8988T (cell line): Measurements from ENCODE around the gene TIMM29.
"Not testable (repeated sequence)": the region's sequence is repeated elsewhere in the genome, so short reads cannot be mapped to it uniquely, and the experiment has no call there.

Experiments used
- DNase-seq: peaks from one replicate; pipeline ENCODE4 v3.0.0; 2011

TIMM29 gene

DNA sequence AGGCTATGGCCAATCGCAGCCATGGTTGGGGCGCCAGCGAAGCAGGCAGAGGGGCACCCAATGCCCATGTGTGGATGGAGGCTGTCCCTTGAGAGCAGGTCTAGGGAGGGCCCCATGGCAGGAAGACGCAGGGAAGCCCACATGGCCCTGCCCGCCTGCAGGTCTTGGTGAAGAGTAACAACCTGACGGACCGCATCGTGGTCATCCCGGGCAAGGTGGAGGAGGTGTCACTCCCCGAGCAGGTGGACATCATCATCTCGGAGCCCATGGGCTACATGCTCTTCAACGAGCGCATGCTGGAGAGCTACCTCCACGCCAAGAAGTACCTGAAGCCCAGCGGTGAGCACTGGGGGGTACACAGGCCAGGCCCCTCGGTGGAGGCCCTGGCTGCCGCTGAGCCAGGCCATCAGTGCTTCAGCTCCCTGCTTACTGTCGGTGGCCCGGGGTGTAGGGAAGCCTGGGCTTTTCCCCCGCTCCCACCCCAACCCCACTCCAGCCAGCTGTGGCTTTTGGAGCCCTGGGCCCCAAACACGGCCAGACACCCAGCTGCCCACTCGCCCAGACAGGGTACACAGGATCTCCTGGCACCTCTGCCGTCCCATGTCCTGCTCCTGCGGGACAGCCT, 14.8 kb upstream of the TIMM29 start:
- no peak for DNase-seq

DNA sequence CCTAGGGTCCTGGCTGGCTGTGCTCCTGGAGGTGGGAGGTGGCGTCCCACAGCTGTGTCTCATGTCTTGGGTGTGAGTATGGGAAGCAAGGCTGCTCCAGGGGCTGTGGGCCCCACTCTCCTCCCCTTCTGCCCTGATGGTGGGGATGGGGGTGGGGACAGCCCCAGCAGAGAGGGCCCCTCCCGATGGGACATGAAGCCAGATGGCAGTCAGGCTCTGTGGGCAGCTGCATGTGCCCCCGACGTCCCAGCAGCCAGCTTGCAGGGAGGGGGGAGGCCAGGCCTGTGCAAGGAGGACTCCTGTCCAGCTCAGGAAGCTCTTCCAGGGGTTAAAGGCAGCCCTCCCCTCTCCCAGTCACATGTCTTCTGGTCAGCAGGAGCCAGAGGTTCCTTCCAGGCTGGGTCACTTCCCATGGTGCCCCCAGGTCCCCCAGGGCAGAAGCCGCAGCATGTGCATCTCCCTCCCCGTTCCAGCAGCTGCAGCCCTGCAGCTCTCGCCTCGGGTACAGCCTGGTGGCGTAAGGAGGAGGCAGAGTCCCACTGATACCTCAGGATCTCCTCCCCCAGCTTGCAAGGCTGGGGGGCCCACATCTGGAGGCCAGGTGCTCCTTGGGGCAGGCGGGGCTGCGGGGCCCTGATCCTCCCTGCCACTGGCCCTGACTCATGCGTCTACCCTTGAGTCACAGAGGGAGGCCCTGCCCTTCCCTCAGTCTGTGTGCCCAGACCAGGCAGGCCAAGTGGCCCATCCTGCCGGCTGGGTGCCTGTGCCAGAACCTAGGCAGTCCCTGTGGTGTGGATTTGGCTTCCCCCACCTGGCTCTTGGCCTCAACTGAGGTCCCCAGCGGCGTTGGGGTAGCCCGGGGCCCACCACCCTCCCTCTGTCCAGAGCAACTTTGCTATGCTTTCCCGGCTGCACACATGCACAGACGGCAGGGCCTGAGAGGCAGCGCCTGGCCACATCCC, 13.2 kb upstream of the TIMM29 start:
- DNase-seq, result no peak

- DNase-seq, result no peak
These were observed 12.0 kb upstream of the TIMM29 start for GRCh38 chr19:10916602-10917001.

GRCh38 chr19:10918359-10918758, 10.3 kb upstream of the TIMM29 start:
- DNase-seq, result no peak

DNA sequence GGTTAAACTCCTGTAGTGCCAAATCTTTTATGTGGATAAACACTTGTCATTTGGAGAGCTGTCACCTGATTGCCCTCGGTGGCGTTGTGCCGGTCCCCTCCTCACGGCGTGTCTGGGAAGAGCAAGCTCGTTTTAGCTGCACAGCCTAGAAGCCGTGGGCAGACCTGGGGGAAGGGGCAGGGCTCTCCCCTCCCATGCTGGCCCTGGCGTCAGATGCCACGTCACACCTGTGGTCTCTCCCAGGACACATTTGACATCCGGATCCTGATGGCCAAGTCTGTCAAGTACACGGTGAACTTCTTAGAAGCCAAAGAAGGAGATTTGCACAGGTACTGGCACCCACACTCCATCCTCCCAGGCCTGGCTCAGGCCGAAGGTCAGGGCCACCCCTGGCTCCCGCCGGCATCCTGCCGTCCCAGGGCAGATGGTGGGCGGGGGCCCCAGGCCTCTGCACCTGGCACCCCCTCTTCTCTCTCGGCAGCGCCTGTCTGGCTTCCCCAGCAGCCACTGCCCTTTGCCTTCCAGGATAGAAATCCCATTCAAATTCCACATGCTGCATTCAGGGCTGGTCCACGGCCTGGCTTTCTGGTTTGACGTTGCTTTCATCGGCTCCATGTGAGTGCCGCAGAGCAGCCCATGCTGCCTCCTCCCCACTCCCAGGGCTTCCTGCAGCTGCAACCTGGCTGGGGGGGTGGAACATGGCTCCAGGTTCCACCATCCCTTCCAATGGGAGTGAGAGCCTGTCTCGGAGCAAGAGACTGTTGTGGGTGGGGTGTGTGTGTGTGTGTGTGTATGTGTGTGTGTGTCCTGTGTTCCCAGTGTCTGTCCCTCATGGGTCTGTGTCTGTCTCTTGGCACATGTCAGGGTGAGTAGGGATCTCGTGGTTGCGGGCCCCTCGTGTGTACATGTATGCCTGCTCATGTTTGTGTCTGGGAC, 9.0 kb upstream of the TIMM29 start:
- no peak for DNase-seq

DNA sequence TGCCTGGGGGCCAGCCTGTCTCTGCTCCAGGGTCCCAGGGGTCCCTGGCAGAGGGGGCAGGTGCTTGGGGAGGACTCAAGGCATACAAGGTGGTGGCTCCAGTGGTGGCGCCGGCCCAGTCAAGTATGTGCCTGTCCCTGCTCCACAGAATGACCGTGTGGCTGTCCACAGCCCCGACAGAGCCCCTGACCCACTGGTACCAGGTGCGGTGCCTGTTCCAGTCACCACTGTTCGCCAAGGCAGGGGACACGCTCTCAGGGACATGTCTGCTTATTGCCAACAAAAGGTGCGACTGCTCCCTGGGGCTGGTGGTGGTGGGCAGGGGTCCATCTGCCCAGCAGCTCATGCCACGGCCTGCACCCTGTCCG, 8.3 kb upstream of the TIMM29 start:
- no peak for DNase-seq

DNA sequence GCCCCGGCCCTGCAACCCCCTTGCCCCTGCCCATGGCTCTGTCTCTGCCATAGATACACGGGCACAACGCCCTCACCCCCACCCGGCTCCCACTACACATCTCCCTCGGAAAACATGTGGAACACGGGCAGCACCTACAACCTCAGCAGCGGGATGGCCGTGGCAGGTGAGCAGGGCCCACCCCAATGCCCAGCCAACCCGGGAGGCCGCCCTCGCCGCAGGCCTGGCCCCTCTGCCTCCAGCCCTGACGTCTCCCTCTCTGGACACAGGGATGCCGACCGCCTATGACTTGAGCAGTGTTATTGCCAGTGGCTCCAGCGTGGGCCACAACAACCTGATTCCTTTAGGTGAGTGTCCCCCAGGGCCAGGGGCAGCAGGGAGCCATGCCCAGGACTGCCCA, 7.8 kb upstream of the TIMM29 start:
- DNase-seq, result no peak

- no peak for DNase-seq
These were observed 7.3 kb upstream of the TIMM29 start for GRCh38 chr19:10921199-10921909.

DNA sequence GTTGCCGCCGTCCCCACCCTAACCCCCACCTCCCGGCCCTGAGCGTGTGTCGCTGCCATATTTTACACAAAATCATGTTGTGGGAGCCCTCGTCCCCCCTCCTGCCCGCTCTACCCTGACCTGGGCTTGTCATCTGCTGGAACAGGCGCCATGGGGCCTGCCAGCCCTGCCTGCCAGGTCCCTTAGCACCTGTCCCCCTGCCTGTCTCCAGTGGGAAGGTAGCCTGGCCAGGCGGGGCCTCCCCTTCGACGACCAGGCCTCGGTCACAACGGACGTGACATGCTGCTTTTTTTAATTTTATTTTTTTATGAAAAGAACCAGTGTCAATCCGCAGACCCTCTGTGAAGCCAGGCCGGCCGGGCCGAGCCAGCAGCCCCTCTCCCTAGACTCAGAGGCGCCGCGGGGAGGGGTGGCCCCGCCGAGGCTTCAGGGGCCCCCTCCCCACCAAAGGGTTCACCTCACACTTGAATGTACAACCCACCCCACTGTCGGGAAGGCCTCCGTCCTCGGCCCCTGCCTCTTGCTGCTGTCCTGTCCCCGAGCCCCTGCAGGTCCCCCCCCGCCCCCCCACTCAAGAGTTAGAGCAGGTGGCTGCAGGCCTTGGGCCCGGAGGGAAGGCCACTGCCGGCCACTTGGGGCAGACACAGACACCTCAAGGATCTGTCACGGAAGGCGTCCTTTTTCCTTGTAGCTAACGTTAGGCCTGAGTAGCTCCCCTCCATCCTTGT, 6.5 kb upstream of the TIMM29 start:
- no peak for DNase-seq

DNA sequence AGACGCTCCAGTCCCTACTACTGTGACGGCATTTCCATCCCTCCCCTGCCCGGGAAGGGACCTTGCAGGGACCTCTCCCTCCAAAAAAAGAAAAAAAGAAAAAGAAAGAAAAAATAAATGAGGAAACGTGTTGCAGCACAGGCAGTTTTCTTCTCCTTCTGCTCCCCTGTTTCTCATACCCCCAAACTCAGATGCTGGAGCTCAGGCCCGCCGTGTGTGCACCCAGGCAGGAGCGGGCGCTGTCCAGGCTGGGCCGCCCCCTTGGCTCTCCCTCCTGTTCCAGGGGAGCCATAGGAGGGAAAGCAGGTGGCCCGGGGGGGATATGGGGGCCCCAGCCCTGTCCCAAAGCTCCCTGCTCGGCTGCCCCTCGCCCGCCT, 6.0 kb upstream of the TIMM29 start:
- no peak for DNase-seq

DNA sequence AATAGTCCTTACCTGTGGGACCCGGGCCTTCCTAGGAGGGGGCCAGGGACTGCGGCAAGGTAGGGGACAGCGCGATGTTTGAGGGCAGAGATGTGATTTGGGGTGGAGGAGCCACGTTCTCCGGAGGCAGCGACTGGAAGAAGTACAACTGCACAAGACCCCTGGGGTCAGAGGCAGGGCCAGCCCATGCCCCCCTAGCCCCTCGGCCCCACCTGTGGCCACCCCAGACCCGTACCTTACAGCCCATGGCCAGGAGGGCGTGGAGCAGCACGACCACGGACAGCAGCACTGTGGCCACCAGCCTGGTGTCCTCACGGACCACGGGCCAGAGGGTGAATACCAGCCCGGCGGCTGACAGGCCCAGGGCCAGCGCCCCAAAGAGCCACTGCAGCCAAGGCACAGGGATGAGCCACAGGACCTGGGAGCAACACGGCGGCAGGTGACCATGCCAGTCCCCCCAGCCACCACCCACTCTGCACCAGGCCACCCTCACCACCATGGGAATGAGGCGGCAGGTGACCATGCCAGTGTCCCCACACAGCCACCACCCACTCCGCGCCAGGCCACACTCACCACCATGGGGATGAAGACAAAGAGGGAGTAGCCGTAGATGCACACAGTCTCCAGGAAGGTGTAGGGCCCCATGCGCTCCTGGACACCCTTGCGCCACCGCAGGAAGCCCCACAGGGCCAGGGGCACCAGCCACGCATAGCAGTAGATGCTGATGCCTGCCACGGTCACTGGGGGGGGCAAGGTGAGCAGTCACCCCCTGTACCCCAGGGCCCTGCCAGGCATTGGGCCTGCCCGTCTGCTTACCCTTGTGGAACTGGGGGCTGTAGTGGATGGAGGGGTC, 5.1 kb upstream of the TIMM29 start:
- DNase-seq, result no peak

DNA sequence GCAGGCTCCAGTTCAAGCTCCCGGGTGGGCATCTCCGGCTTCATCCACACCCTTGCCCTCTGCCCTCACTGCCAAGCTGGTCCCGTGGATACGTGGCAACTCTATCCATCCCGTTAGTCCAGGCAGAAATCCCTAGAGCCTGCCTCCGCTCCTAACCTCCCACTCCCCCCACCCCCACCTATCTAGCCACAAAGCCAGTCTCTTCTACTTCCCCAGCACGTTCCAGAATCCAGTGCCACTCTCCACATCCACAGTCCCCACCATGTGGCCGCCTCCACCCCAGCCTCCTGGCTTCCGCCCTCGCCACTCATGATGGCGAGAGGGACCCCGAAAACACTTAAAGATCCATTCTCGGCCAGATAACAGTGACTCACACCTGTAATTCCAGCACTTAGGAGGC, 4.0 kb upstream of the TIMM29 start:
- DNase-seq, result no peak

DNA sequence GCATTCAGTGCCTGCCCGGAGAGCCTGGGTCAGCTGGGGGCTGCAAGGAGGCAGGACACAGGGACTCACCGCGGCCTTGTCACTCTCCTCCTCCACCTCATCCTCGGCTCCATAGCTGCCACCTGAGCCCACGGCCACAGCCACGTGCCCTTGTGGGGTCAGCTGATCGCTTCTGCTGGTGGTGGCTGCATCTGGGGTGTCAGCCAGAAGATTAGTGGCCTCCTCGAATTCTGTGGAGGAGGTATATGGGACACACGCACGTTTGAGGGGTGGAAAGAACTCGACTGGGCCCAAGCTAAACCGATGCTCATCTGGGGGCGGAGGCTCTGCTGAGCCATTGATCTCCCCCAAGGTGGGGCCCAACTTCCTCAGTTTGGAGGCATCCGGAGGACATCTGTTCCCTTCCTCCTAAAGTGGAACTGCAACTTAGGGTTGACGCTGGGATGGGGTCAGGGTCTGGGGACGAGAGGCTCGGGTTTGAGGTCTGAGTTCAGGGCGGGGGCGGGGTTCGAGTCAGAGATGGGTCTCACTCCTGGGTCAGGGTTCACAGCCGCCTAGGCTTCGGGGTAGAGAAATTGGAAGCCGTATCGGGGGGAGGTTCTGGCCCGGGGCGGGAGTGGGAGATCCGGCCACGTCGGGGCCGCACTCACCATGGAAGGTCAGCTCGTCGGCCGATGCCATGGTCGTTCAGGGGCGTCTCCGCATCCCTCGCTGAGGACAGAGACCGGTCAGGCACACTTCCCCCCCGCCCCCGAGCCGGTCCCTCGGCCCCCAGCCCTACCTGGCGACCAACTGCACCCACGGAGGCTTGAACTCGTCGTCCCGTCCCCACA, 665 bp upstream of the TIMM29 start:
- no peak for DNase-seq

DNA sequence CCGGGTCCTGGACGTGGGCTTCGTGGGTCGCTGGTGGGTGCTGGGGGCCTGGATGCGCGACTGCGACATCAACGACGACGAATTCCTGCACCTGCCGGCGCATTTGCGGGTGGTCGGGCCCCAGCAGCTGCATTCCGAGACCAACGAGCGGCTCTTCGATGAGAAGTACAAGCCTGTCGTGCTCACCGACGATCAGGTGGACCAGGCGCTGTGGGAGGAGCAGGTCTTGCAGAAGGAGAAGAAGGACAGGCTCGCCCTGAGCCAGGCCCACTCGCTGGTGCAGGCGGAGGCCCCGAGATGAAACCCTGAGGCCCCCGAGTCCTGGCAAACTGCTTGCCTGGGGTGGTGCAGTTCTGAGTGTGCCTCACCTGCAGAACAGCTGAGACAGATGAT, 787 bp downstream of the TIMM29 start:
- no peak for DNase-seq

GRCh38 chr19:10935371-10936059, 6.9 kb downstream of the TIMM29 start:
- DNase-seq, result no peak

DNA sequence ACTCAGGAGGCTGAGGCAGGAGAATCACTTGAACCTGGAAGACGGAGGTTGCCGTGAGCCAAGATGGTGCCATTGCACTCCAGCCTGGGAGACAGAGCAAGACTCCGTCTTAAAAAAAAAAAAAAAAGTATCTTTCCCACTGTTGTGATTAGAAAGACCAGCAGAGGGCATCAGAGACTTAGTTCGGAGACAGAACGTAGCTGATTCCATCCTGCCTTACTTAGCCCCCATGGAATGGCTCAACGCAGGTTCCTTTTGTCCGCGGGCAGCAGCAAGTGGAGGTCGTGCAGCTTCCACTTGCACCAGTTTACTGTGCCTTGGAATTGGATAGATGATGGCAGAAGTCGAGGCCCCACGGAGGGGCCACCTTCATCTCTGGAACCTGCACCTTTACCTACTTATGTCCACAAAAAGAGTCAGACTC, 8.1 kb downstream of the TIMM29 start:
- DNase-seq, result no peak

GRCh38 chr19:10941649-10942048, 13.0 kb downstream of the TIMM29 start:
- DNase-seq, result not testable (repeated sequence)

DNA sequence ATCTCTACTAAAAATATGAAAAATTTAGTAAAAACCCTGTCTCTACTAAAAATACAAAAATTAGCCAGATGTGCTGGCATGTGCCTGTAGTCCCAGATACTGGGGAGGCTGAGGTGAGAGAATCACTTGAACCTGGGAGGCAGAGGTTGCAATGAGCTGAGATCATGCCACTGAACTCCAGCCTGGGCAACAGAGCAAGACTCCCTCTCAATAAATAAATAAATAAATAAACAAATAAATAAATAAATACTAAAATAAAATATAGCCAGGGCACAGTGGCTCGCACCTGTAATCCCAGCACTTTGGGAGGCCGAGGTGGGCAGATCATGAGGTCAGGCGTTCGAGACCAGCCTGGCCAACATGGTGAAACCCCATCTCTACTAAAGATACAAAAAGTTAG, 14.8 kb downstream of the TIMM29 start:
- DNase-seq, result not testable (repeated sequence)

GRCh38 chr19:10945264-10945663, 16.7 kb downstream of the TIMM29 start:
- no peak for DNase-seq
